H9 (cell line): Measurements from ENCODE around the gene XRN1. TPM values are rescaled to one million over a fixed set of nuclear protein-coding genes. Genes with fewer than 3 reads are reported as not detected.
"Not testable (repeated sequence)": the region's sequence is repeated elsewhere in the genome, so short reads cannot be mapped to it uniquely, and the experiment has no call there.

ENCODE experiments used
- DNase-seq: peaks from one replicate; pipeline ENCODE4 v3.0.0-alpha.2; 2017
- H2AFZ ChIP-seq: one replicate; pipeline ENCODE4 v1.6.1; 2013; ENCODE audit warnings: mild to moderate bottlenecking, low read length, control low read depth, moderate library complexity
- H2AK5ac ChIP-seq: 2 replicates; pipeline ENCODE4 v1.6.1; 2013; ENCODE audit warnings: low read length, control low read depth, mixed read lengths; ENCODE audit not compliant: insufficient read length
- H2BK120ac ChIP-seq: one replicate; pipeline ENCODE4 v1.6.1; 2013; ENCODE audit warnings: low read depth, mild to moderate bottlenecking, low read length, control low read depth, inconsistent platforms; ENCODE audit not compliant: poor library complexity, severe bottlenecking
- H2BK12ac ChIP-seq: 2 replicates; pipeline ENCODE4 v1.6.1; 2013; ENCODE audit warnings: low read length, control low read depth, mixed read lengths, low read depth; ENCODE audit not compliant: insufficient read length
- H2BK15ac ChIP-seq: 2 replicates; pipeline ENCODE4 v1.6.1; 2013; ENCODE audit warnings: low read depth, low read length, control low read depth
- H2BK20ac ChIP-seq: one replicate; pipeline ENCODE4 v1.6.1; 2013; ENCODE audit warnings: low read depth, mild to moderate bottlenecking, low read length, control low read depth, inconsistent platforms; ENCODE audit not compliant: poor library complexity, severe bottlenecking
- H2BK5ac ChIP-seq: 2 replicates; pipeline ENCODE4 v1.6.1; 2013; ENCODE audit warnings: low read length, control low read depth, mixed read lengths; ENCODE audit not compliant: insufficient read length
- H3K14ac ChIP-seq: 2 replicates; pipeline ENCODE4 v1.6.1; 2013; ENCODE audit warnings: low read length, control low read depth; ENCODE audit not compliant: insufficient read depth
- H3K18ac ChIP-seq: 2 replicates; pipeline ENCODE4 v1.6.1; 2013; ENCODE audit warnings: low read depth, mild to moderate bottlenecking, mixed read lengths, low read length, control low read depth; ENCODE audit not compliant: insufficient read length
- H3K23ac ChIP-seq: 2 replicates; pipeline ENCODE4 v1.6.1; 2013; ENCODE audit warnings: low read length, control low read depth, mixed read lengths, low read depth; ENCODE audit not compliant: insufficient read length
- H3K23me2 ChIP-seq: 2 replicates; pipeline ENCODE4 v1.6.1; 2013; ENCODE audit warnings: low read depth, mild to moderate bottlenecking, mixed read lengths, low read length, control low read depth; ENCODE audit not compliant: insufficient read length, poor library complexity, severe bottlenecking
- H3K27ac ChIP-seq: 2 replicates; pipeline ENCODE4 v1.5.1; 2013; ENCODE audit warnings: low read length, control low read depth, mixed read lengths, low read depth; ENCODE audit not compliant: insufficient read length
- H3K27me3 ChIP-seq: 2 replicates; pipeline ENCODE4 v1.6.1; 2013; ENCODE audit warnings: low read length, control low read depth, inconsistent platforms; ENCODE audit not compliant: insufficient read depth
- H3K4ac ChIP-seq: 2 replicates; pipeline ENCODE4 v1.6.1; 2013; ENCODE audit warnings: low read depth, mild to moderate bottlenecking, control low read depth, inconsistent platforms, low read length, moderate library complexity
- H3K4me1 ChIP-seq: 2 replicates; pipeline ENCODE4 v1.6.1; 2013; ENCODE audit warnings: low read length, control low read depth, inconsistent platforms; ENCODE audit not compliant: insufficient read depth
- H3K4me2 ChIP-seq: 2 replicates; pipeline ENCODE4 v1.6.1; 2013; ENCODE audit warnings: low read length, control low read depth, mixed read lengths; ENCODE audit not compliant: insufficient read length, insufficient read depth
- H3K56ac ChIP-seq: 2 replicates; pipeline ENCODE4 v1.6.1; 2013; ENCODE audit warnings: low read depth, mild to moderate bottlenecking, mixed read lengths, low read length, control low read depth; ENCODE audit not compliant: insufficient read length
- H3K79me1 ChIP-seq: 2 replicates; pipeline ENCODE4 v1.6.1; 2013; ENCODE audit warnings: low read depth, mild to moderate bottlenecking, moderate library complexity, low read length, control low read depth, inconsistent platforms; ENCODE audit not compliant: insufficient read depth, poor library complexity, severe bottlenecking
- H3K79me2 ChIP-seq: 2 replicates; pipeline ENCODE4 v1.6.1; 2013; ENCODE audit warnings: low read length, control low read depth, inconsistent platforms; ENCODE audit not compliant: insufficient read depth
- H3K9ac ChIP-seq: 2 replicates; pipeline ENCODE4 v1.6.1; 2013; ENCODE audit warnings: low read length, control low read depth, mixed read lengths; ENCODE audit not compliant: insufficient read length; ENCODE audit errors: extremely low read depth
- H3K9me3 ChIP-seq: one replicate; pipeline ENCODE4 v1.6.1; 2013; ENCODE audit warnings: low read depth, low read length, inconsistent platforms; ENCODE audit not compliant: control insufficient read depth
- H3T11ph ChIP-seq: one replicate; pipeline ENCODE4 v1.6.1; 2013; ENCODE audit warnings: mild to moderate bottlenecking, low read length, control low read depth, inconsistent platforms
- H4K20me1 ChIP-seq: one replicate; pipeline ENCODE4 v1.6.1; 2013; ENCODE audit not compliant: control insufficient read depth, insufficient read length, insufficient read depth
- H4K5ac ChIP-seq: 2 replicates; pipeline ENCODE4 v1.6.1; 2013; ENCODE audit warnings: low read depth, mild to moderate bottlenecking, mixed read lengths, low read length, control low read depth; ENCODE audit not compliant: insufficient read length
- H4K8ac ChIP-seq: replicated peaks from 2 replicates; pipeline ENCODE4 v1.6.1; 2013; ENCODE audit warnings: low read length, control low read depth, mixed read lengths, low read depth; ENCODE audit not compliant: insufficient read length
- H4K91ac ChIP-seq: 2 replicates; pipeline ENCODE4 v1.6.1; 2013; ENCODE audit warnings: low read depth, mild to moderate bottlenecking, moderate library complexity, mixed read lengths, low read length, control low read depth; ENCODE audit not compliant: insufficient read length
- H3K27ac Mint-ChIP-seq, 3 experiments: 2 replicates in 2 of 3; 3 replicates in 1 of 3; pipeline ENCODE4 v1.8.0; 2020 to 2021; ENCODE audit warnings: mixed read lengths in 3 of 3, mild to moderate bottlenecking in 1 of 3, moderate library complexity in 1 of 3
- H3K27me3 Mint-ChIP-seq: 2 replicates; pipeline ENCODE4 v1.8.0; 2021; ENCODE audit warnings: low read depth, mild to moderate bottlenecking, moderate library complexity, mixed read lengths
- H3K36me3 Mint-ChIP-seq, 3 experiments: 2 replicates in 2 of 3; 3 replicates in 1 of 3; pipeline ENCODE4 v1.8.0; 2020 to 2021; ENCODE audit warnings: low read depth in 3 of 3, mixed read lengths in 3 of 3; ENCODE audit not compliant: insufficient read depth in 1 of 3
- H3K4me1 Mint-ChIP-seq, 2 experiments: 2 replicates each; pipeline ENCODE4 v1.8.0; 2020; ENCODE audit warnings: mixed read lengths in 2 of 2
- H3K4me3 Mint-ChIP-seq, 2 experiments: 2 replicates in 1 of 2; 3 replicates in 1 of 2; pipeline ENCODE4 v1.8.0; 2020 to 2021; ENCODE audit warnings: mild to moderate bottlenecking in 2 of 2, mixed read lengths in 2 of 2, moderate library complexity in 1 of 2
- H3K9me3 Mint-ChIP-seq, 2 experiments: 2 replicates in 1 of 2; 3 replicates in 1 of 2; pipeline ENCODE4 v1.8.0; 2020; ENCODE audit warnings: mild to moderate bottlenecking in 2 of 2, mixed read lengths in 2 of 2, moderate library complexity in 1 of 2
- CTCF ChIP-seq: fragments of 200-600 bp; sonication (generic); conservative IDR thresholded peaks from 3 replicates; pipeline ENCODE4 v1.8.0; 2021; ENCODE audit warnings: antibody characterized with exemption, mild to moderate bottlenecking
- WGBS: extraction: QIAGEN DNeasy Blood & Tissue Kit; methylation state at CpG from one replicate; pipeline ENCODE4 v1.1.7; 2013; ENCODE audit warnings: missing lambda C conversion rate, low lambda C conversion rate, mixed read lengths; ENCODE audit not compliant: insufficient read length; ENCODE audit errors: extremely low coverage; 5-methylcytosine and 5-hydroxymethylcytosine counted together
- total RNA-seq: library from RNA; stranded (reverse); gene quantifications from 2 replicates; pipeline ENCODE4 v1.2.1, GENCODE V29; 2021

XRN1 gene
- total RNA-seq, 1 experiment from 2014 or later: 15.0 TPM

- H2BK120ac ChIP-seq: no peak overlapping the region
- H3K4me1 Mint-ChIP-seq: no peaks in the 10 kb centered on the region
- no peak for TF ChIP-seq CTCF
These were observed 83.8 kb downstream of the XRN1 start for GRCh38 chr3:142363936-142364467.

GRCh38 chr3:142363433-142363832 is 84.4 kb downstream of the XRN1 start:
- not testable (repeated sequence) for H2BK120ac ChIP-seq, H3K27ac ChIP-seq, H3K79me2 ChIP-seq, H3K9ac ChIP-seq, H2AK5ac ChIP-seq, H3K79me1 ChIP-seq, H3K56ac ChIP-seq, H2BK15ac ChIP-seq, H2AFZ ChIP-seq, H3K23ac ChIP-seq, H3K9me3 Mint-ChIP-seq, H4K8ac ChIP-seq, H2BK12ac ChIP-seq, H3K27me3 Mint-ChIP-seq, H2BK5ac ChIP-seq, H3K4me3 Mint-ChIP-seq, H3K4me1 Mint-ChIP-seq, H3K9me3 ChIP-seq, H3K18ac ChIP-seq, DNase-seq, H3K4ac ChIP-seq, H3K4me1 ChIP-seq, H3T11ph ChIP-seq, H3K23me2 ChIP-seq, H3K4me2 ChIP-seq, H3K27me3 ChIP-seq, H2BK20ac ChIP-seq, H4K20me1 ChIP-seq, H3K14ac ChIP-seq, H4K5ac ChIP-seq, H3K27ac Mint-ChIP-seq, H4K91ac ChIP-seq
- H3K36me3 Mint-ChIP-seq: peaks cover 0 to 11% (median 8%) of the 10 kb centered on the region in 3 experiments; a peak in 3 of 7 replicates
- WGBS: no CpG with 5 or more reads among the region's 2 CpGs

More at GRCh38 chr3:142363936-142364467, 83.8 kb downstream of the XRN1 start:
- Histone ChIP-seq H3K18ac (no peak overlapping the region), H2AFZ (no peak overlapping the region), H3K56ac (no peak overlapping the region), H3K27ac (no peak overlapping the region), H2BK20ac (no peak overlapping the region), H3K4me2 (no peak overlapping the region), H4K5ac (no peak overlapping the region), H2BK5ac (no peak overlapping the region), H2AK5ac (no peak overlapping the region), H4K91ac (no peak overlapping the region), H3K79me2 (no peaks in the 10 kb centered on the region), H3K27me3 (no peaks in the 10 kb centered on the region), H2BK12ac (no peak overlapping the region), H4K8ac (no peak overlapping the region), H4K20me1 (no peaks in the 10 kb centered on the region), H3K23ac (no peak overlapping the region), H3K4ac (no peak overlapping the region), H3K9me3 (no peaks in the 10 kb centered on the region), H3K79me1 (no peaks in the 10 kb centered on the region), H3K14ac (no peak overlapping the region), H3K9ac (no peak overlapping the region), H3T11ph (no peak overlapping the region), H3K4me1 (no peaks in the 10 kb centered on the region), H3K23me2 (no peaks in the 10 kb centered on the region), H2BK15ac (no peak overlapping the region)
- no CpG with 5 or more reads among the region's 2 CpGs for whole genome bisulfite sequencing
- Mint-ChIP-seq H3K36me3 (peaks cover 0 to 11% (median 8%) of the 10 kb centered on the region in 3 experiments; a peak in 3 of 7 replicates), H3K4me3 (no peak overlapping the region), H3K9me3 (no peaks in the 10 kb centered on the region), H3K27ac (no peak overlapping the region; a peak in 1 of 7 replicates), H3K27me3 (no peaks in the 10 kb centered on the region)
- no peak for DNase-seq
